Nephron progenitor cell (in vitro differentiated cells): ENCODE results near the gene RBBP6.

Source experiments
- DNase-seq: peaks from one replicate; pipeline ENCODE4 v3.0.0; 2021
- H3K27ac Mint-ChIP-seq: 2 replicates; pipeline ENCODE4 v1.8.0; 2021; ENCODE audit warnings: mild to moderate bottlenecking, moderate library complexity, mixed read lengths
- H3K27me3 Mint-ChIP-seq: 2 replicates; pipeline ENCODE4 v1.8.0; 2021; ENCODE audit warnings: mild to moderate bottlenecking, low read depth, mixed read lengths; ENCODE audit not compliant: poor library complexity
- H3K36me3 Mint-ChIP-seq: 2 replicates; pipeline ENCODE4 v1.8.0; 2021; ENCODE audit warnings: low read depth, mixed read lengths
- H3K4me1 Mint-ChIP-seq: 2 replicates; pipeline ENCODE4 v1.8.0; 2021; ENCODE audit warnings: mixed read lengths
- H3K4me3 Mint-ChIP-seq: 2 replicates; pipeline ENCODE4 v1.8.0; 2021; ENCODE audit warnings: mild to moderate bottlenecking, moderate library complexity, mixed read lengths
- H3K9me3 Mint-ChIP-seq: 2 replicates; pipeline ENCODE4 v1.8.0; 2021; ENCODE audit warnings: mild to moderate bottlenecking, moderate library complexity, mixed read lengths
- CTCF ChIP-seq: fragments of 200-600 bp; sonication (generic); IDR thresholded peaks from 2 replicates; pipeline ENCODE4 v1.5.0; 2021; ENCODE audit warnings: antibody characterized with exemption

RBBP6 gene

GRCh38 chr16:24537474-24538337 is 1.7 kb upstream of the RBBP6 start:
- Mint-ChIP-seq H3K9me3 (no peaks in the 10 kb centered on the region), H3K27ac (no peak overlapping the region), H3K4me1 (peaks cover 21% of the 10 kb centered on the region), H3K27me3 (no peaks in the 10 kb centered on the region), H3K4me3 (peak overlapping the region; percentile 17), H3K36me3 (peaks cover 13% of the 10 kb centered on the region)
- no peak for TF ChIP-seq CTCF
- no peak for DNase-seq

DNA sequence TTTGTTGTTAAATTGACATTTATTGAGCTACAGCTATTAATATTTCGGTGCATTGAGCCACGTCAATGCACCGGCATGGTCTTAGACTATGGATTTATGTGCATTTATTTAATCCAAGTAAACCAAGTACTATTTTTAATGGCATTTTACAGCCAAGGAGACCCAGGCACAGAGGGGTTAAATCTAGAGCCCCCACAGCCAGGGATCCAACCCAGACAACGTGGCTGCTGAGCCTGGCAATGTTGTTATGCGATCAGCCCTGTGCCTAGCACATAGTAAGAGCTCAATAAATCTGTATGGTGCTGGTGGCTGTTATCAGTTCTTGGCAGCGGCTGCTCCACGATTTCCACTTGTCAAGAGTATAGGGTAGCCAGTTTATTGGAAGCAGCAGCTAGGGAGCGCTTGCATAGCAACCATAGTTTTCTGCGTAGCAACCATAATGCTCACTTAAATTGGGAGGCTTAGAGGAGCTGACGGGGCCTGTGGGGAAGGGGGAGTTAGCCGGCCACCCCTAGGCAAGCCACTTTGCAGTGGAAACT is 541 bp upstream of the RBBP6 start:
- DNase-seq: no peak
- peaks cover 17% of the 10 kb centered on the region for H3K36me3 Mint-ChIP-seq
- H3K9me3 Mint-ChIP-seq: no peaks in the 10 kb centered on the region
- no peaks in the 10 kb centered on the region for H3K27me3 Mint-ChIP-seq
- H3K4me3 Mint-ChIP-seq: peak overlapping the region; percentile 99
- peak overlapping the region; percentile 100 for H3K27ac Mint-ChIP-seq
- H3K4me1 Mint-ChIP-seq: peaks cover 31% of the 10 kb centered on the region
- TF ChIP-seq CTCF: no peak

- Mint-ChIP-seq H3K4me3 (peak overlapping the region; percentile 95), H3K27me3 (no peaks in the 10 kb centered on the region), H3K27ac (peak overlapping the region; percentile 99), H3K4me1 (peaks cover 38% of the 10 kb centered on the region), H3K36me3 (peaks cover 29% of the 10 kb centered on the region), H3K9me3 (no peaks in the 10 kb centered on the region)
- DNase-seq: peak; percentile 66
- no peak for TF ChIP-seq CTCF
These were observed 660 bp downstream of the RBBP6 start for GRCh38 chr16:24539850-24540601.

GRCh38 chr16:24540602-24541210 is 1.3 kb downstream of the RBBP6 start:
- TF ChIP-seq CTCF: no peak

DNA sequence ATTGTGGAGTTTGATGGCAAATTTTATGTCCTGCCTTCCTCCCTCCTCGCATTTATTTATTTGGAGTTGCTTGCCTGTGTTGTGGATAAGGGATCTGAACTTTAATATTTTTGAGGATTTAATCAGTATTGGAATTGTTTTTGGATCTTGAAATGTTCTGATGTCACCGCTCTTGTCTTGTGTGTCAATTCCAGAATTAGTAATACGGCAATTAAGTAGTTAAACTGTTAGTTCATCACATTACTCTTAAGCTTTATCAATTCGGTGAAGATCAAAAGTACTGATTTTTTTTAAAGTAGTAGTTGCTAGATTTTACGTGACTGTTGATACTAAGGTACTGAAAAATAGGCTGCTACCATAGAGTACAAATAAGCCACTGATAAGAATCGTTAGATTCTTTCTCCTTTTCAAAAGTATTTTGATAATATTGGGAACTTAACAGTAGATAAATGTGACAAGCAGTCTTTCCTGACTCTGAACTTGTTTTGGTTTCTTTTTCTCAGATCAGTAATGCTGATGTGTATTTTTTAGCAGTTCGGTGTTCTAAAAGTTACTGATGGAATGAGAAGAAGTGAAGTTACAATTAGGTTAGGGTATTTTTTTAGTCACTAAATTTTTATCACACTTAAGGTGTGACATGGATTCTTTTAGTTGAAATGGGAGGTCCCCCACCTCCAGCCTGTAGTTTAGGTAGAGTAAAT is 2.0 kb downstream of the RBBP6 start:
- TF ChIP-seq CTCF: no peak
- peak overlapping the region; percentile 99 for H3K27ac Mint-ChIP-seq
- peaks cover 42% of the 10 kb centered on the region for H3K36me3 Mint-ChIP-seq
- peak overlapping the region; percentile 95 for H3K4me3 Mint-ChIP-seq
- peaks cover 46% of the 10 kb centered on the region for H3K4me1 Mint-ChIP-seq
- H3K9me3 Mint-ChIP-seq: no peaks in the 10 kb centered on the region
- DNase-seq: no peak
- H3K27me3 Mint-ChIP-seq: no peaks in the 10 kb centered on the region

More at GRCh38 chr16:24540602-24541210, 1.3 kb downstream of the RBBP6 start:
- Mint-ChIP-seq H3K36me3 (peaks cover 36% of the 10 kb centered on the region), H3K27ac (peak overlapping the region; percentile 99), H3K4me1 (peaks cover 45% of the 10 kb centered on the region), H3K4me3 (peak overlapping the region; percentile 95), H3K9me3 (no peaks in the 10 kb centered on the region), H3K27me3 (no peaks in the 10 kb centered on the region)
- no peak for DNase-seq
